K562 (cell line): ENCODE results near the gene PLAAT4. TPM values are rescaled to one million over a fixed set of nuclear protein-coding genes. Genes with fewer than 3 reads are reported as not detected.

Experiments used
- ATAC-seq: fragments of 200-7000 bp; cut with Tn5 transposase; 3 replicates; pipeline ENCODE4 v1.9.1; 2020; ENCODE audit warnings: moderate library complexity
- BruUV-seq: library from RNA; stranded (reverse); fragments of 400-500 nt; replicated peaks from 2 replicates; lab custom pipeline; 2021; lab: Mats Ljungman, UMichigan
- CTCF ChIA-PET: fragments of 300-600 bp; formaldehyde crosslinking; extraction: SDS; loops from one replicate; lab custom pipeline; 2021; ENCODE audit warnings: low intra/inter-chr PET ratio; lab: Yijun Ruan, JAX
- POLR2A ChIA-PET: fragments of 300-600, 350-650 bp; sonication (Branson Sonifier 250); formaldehyde crosslinking; extraction: SDS; loops from one replicate; lab custom pipeline; 2021; ENCODE audit warnings: antibody characterized with exemption, inconsistent platforms; lab: Yijun Ruan, JAX
- DNase-seq, 4 experiments: peaks; one replicate each; pipeline versions ENCODE4 v3.0.0 to v3.0.0-alpha.2; 2011 to 2018; ENCODE audit warnings: low spot score in 3 of 4, mixed read lengths in 3 of 4; ENCODE audit errors: extremely low read depth in 1 of 4
- FAIRE-seq: peaks from 2 replicates; lab custom pipeline; 2011; peaks lifted over from hg19 to GRCh38; lab: Jason Lieb, UNC
- H2AFZ ChIP-seq: 2 replicates; pipeline ENCODE4 v1.6.0; 2011; ENCODE audit warnings: low read depth, low read length, control low read depth, inconsistent platforms
- H3K27ac ChIP-seq: fragments of 200-600 bp; 3 replicates; pipeline ENCODE4 v1.8.0; 2011; ENCODE audit warnings: low read depth, mild to moderate bottlenecking, control low read depth, inconsistent platforms, low read length, moderate library complexity, mixed read lengths; ENCODE audit errors: extremely low read depth
- H3K27me3 ChIP-seq, 2 experiments: fragments of 300-600 bp in 1 of 2; 2 replicates in 1 of 2; 3 replicates in 1 of 2; pipeline versions ENCODE4 v1.6.0 to v1.8.0; 2011; ENCODE audit warnings: inconsistent platforms in 2 of 2, low read length in 2 of 2, mild to moderate bottlenecking in 1 of 2, mixed read lengths in 1 of 2, moderate library complexity in 1 of 2; ENCODE audit not compliant: control insufficient read depth in 2 of 2, insufficient read depth in 2 of 2
- H3K36me3 ChIP-seq: fragments of 300-600 bp; 3 replicates; pipeline ENCODE4 v1.8.0; 2011; ENCODE audit warnings: mild to moderate bottlenecking, low read length, inconsistent platforms; ENCODE audit not compliant: control insufficient read depth, insufficient read depth
- H3K4me1 ChIP-seq, 2 experiments: fragments of 200-600 bp in 1 of 2; replicated peaks in 1 of 2; 2 replicates in 1 of 2; 3 replicates in 1 of 2; pipeline versions ENCODE4 v1.5.1 to v1.8.0; 2011; ENCODE audit warnings: inconsistent platforms in 2 of 2, low read length in 2 of 2, mild to moderate bottlenecking in 1 of 2, mixed read lengths in 1 of 2, moderate library complexity in 1 of 2; ENCODE audit not compliant: control insufficient read depth in 2 of 2, insufficient read depth in 2 of 2
- H3K4me2 ChIP-seq: 2 replicates; pipeline ENCODE4 v1.6.1; 2011; ENCODE audit warnings: low read length, control low read depth, inconsistent platforms, mixed read lengths; ENCODE audit not compliant: insufficient read depth
- H3K4me3 ChIP-seq: fragments of 200-600 bp; sonication (generic), shearing (Covaris generic); 2 replicates; pipeline ENCODE4 v1.5.1; 2016; ENCODE audit warnings: control low read depth, inconsistent platforms
- H3K79me2 ChIP-seq: fragments of 200-600 bp; 3 replicates; pipeline ENCODE4 v1.8.0; 2011; ENCODE audit warnings: low read length, inconsistent platforms; ENCODE audit not compliant: control insufficient read depth, insufficient read depth
- H3K9ac ChIP-seq, 2 experiments: 2 replicates each; pipeline versions ENCODE4 v1.6.0 to v1.6.1; 2011; ENCODE audit warnings: low read depth in 2 of 2, low read length in 2 of 2, control low read depth in 1 of 2, inconsistent platforms in 1 of 2, mild to moderate bottlenecking in 1 of 2, mixed read lengths in 1 of 2; ENCODE audit not compliant: insufficient read depth in 1 of 2
- H3K9me1 ChIP-seq: one replicate; pipeline ENCODE4 v1.6.0; 2011; ENCODE audit warnings: inconsistent platforms, mild to moderate bottlenecking, low read length, moderate library complexity; ENCODE audit not compliant: control insufficient read depth, insufficient read depth
- H3K9me3 ChIP-seq: replicated peaks from 2 replicates; pipeline ENCODE4 v1.5.1; 2011; ENCODE audit warnings: low read depth, low read length, inconsistent platforms; ENCODE audit not compliant: control insufficient read depth, insufficient read depth
- H4K20me1 ChIP-seq: replicated peaks from 2 replicates; pipeline ENCODE4 v1.6.1; 2011; ENCODE audit warnings: low read length, inconsistent platforms, mixed read lengths; ENCODE audit not compliant: control insufficient read depth, insufficient read depth
- AFF4 ChIP-seq: sonication (generic); formaldehyde crosslinking; IDR thresholded peaks from 2 replicates; pipeline ENCODE4 v1.8.0; 2023; ENCODE audit warnings: mild to moderate bottlenecking, missing genetic modification reagents
- CBX3 ChIP-seq, 2 experiments: IDR thresholded peaks; 1 replicate in 1 of 2; 2 replicates in 1 of 2; pipeline ENCODE4 v1.6.1; 2012; ENCODE audit warnings: inconsistent platforms in 2 of 2, low read length in 2 of 2, borderline replicate concordance in 1 of 2, control low read depth in 1 of 2
- SREBF1 ChIP-seq: fragments of 150-350 bp; IDR thresholded peaks from 2 replicates; pipeline ENCODE4 v1.6.1; 2014; ENCODE audit warnings: antibody characterized with exemption, low read depth, low read length, borderline replicate concordance
- ZNF431 ChIP-seq: sonication (generic); formaldehyde crosslinking; IDR thresholded peaks from 2 replicates; pipeline ENCODE4 v1.8.0; 2022; ENCODE audit warnings: mild to moderate bottlenecking, missing genetic modification reagents
- WGBS: fragments of 100-300 bp; shearing (Covaris generic); methylation state at CpG from one replicate; pipeline ENCODE4 v1.1.6; 2016; ENCODE audit warnings: low coverage, mixed read lengths; ENCODE audit not compliant: insufficient coverage; ENCODE audit errors: missing lambda C conversion rate; 5-methylcytosine and 5-hydroxymethylcytosine counted together
- in situ Hi-C: fragments of 300-500 bp; cut with MboI; formaldehyde crosslinking; loops from 4 replicates; pipeline ENCODE4 v1.15.0; 2018; ENCODE audit warnings: inconsistent platforms, mixed read lengths
- intact Hi-C: fragments of 100-400 bp; cut with micrococcal nuclease; formaldehyde crosslinking; loops from 2 replicates; pipeline ENCODE4 v1.14.2; 2022
- polyA plus RNA-seq, 8 experiments: library from polyadenylated mRNA; depleted of rRNA in 4 of 8; stranded (reverse) in 5 of 8; unstranded in 3 of 8; fragments of >200 nt; fragmentation: Nextera tagmentation in 2 of 8; fragmentation: Illumina TruSeq in 1 of 8; extraction: Ambion mirVana in 2 of 8; extraction: Trizol in 1 of 8; gene quantifications; 2 replicates each; pipeline versions ENCODE4 v1.2.1 to v1.2.3, GENCODE V29; 2011 to 2014; ENCODE audit warnings: inconsistent platforms in 1 of 8, missing spikeins in 1 of 8
- total RNA-seq, 7 experiments: library from RNA; depleted of rRNA in 6 of 7; stranded (reverse); fragments of >200 nt in 6 of 7; fragmentation: Illumina TruSeq in 2 of 7; extraction: Trizol in 2 of 7; gene quantifications; 2 replicates each; pipeline versions ENCODE4 v1.2.1 to v1.2.3, GENCODE V29; 2011 to 2021; ENCODE audit warnings: low replicate concordance in 1 of 7

The PLAAT4 gene
- total and polyA plus RNA-seq, 9 of the 15 experiments (the other 6 are each of a cell fraction or from before 2014, with no cell fraction given), result 0.54 to 3.0 (median 1.3) TPM; not detected in 1

GRCh38 chr11:63520606-63521170 is 15.9 kb upstream of the PLAAT4 start:
- Histone ChIP-seq H3K9me1 (no peaks in the 10 kb centered on the region), H3K36me3 (no peaks in the 10 kb centered on the region), H3K27me3 (no peaks in the 10 kb centered on the region), H4K20me1 (no peaks in the 10 kb centered on the region), H3K9me3 (peaks cover 6% of the 10 kb centered on the region), H3K27ac (no peak overlapping the region), H3K4me1 (peaks cover 12 to 29% of the 10 kb centered on the region in 2 experiments), H3K79me2 (no peaks in the 10 kb centered on the region), H2AFZ (no peak overlapping the region), H3K4me2 (no peak overlapping the region), H3K9ac (no peak overlapping the region), H3K4me3 (no peak overlapping the region)
- FAIRE-seq, result no peak
- DNase-seq, result no peak
- BruUV-seq, result no TSS peak
- 58% methylated on average over 5 of the region's 5 CpGs for WGBS
- CTCF ChIA-PET, result no interaction called here
- intact Hi-C loops (no loop called here), in situ Hi-C loops (no loop called here)
- no peak for ATAC-seq
- 0 out of 3 replicates have a peak, but pooled peaks of 1 of the 2 experiments have one; percentile 10 for TF ChIP-seq CBX3 (IDR thresholded peaks at IDR 0.05; ENCODE audit: borderline replicate concordance in 1 of 2, low read length in 2 of 2)
- TF ChIP-seq SREBF1, result no peak
- no peak for TF ChIP-seq AFF4 (CRISPR knock-in tag)
- peak; percentile 95 for TF ChIP-seq ZNF431 (CRISPR knock-in tag)
- POLR2A ChIA-PET, result no interaction called here
